H1 (cell line): ENCODE data around the gene TEX13B. TPM values are rescaled to one million over a fixed set of nuclear protein-coding genes. Genes with fewer than 3 reads are reported as not detected.

ENCODE experiments used
- CTCF ChIA-PET: fragments of 300-600 bp; sonication (Branson Sonifier 250); formaldehyde crosslinking; loops from one replicate; lab custom pipeline; 2021; ENCODE audit not compliant: partially characterized antibody; lab: Charles Lee
- POLR2A ChIA-PET: fragments of 300-600 bp; sonication (Branson Sonifier 250); formaldehyde crosslinking; loops from one replicate; lab custom pipeline; 2021; ENCODE audit warnings: inconsistent platforms; ENCODE audit not compliant: partially characterized antibody; lab: Charles Lee
- DNase-seq, 2 experiments: peaks; one replicate each; pipeline versions ENCODE4 v3.0.0 to v3.0.0-alpha.2; 2010 to 2022; ENCODE audit warnings: low spot score in 2 of 2, low read depth in 1 of 2, mixed read lengths in 1 of 2
- FAIRE-seq: peaks from 2 replicates; lab custom pipeline; 2011; peaks lifted over from hg19 to GRCh38; lab: Jason Lieb, UNC
- H2AFZ ChIP-seq: 2 replicates; pipeline ENCODE4 v1.8.1; 2012; ENCODE audit warnings: low read length, inconsistent platforms
- H2AK5ac ChIP-seq: 2 replicates; pipeline ENCODE4 v1.6.1; 2013; ENCODE audit warnings: low read depth, low read length
- H2BK120ac ChIP-seq: replicated peaks from 2 replicates; pipeline ENCODE3; 2013; ENCODE audit warnings: low read depth, low read length, inconsistent platforms
- H2BK12ac ChIP-seq: 2 replicates; pipeline ENCODE4 v1.6.1; 2013; ENCODE audit warnings: low read depth, low read length
- H2BK15ac ChIP-seq: 2 replicates; pipeline ENCODE4 v1.6.1; 2013; ENCODE audit warnings: low read length
- H2BK20ac ChIP-seq: 2 replicates; pipeline ENCODE4 v1.6.1; 2013; ENCODE audit warnings: low read length
- H2BK5ac ChIP-seq: 2 replicates; pipeline ENCODE4 v1.6.1; 2013; ENCODE audit warnings: low read depth, low read length
- H3K14ac ChIP-seq: 2 replicates; pipeline ENCODE4 v1.6.1; 2013; ENCODE audit warnings: inconsistent platforms; ENCODE audit not compliant: insufficient read length
- H3K18ac ChIP-seq: 2 replicates; pipeline ENCODE4 v1.6.1; 2013; ENCODE audit warnings: low read length; ENCODE audit errors: extremely low read depth
- H3K23ac ChIP-seq: 2 replicates; pipeline ENCODE4 v1.6.1; 2013; ENCODE audit warnings: inconsistent platforms; ENCODE audit not compliant: insufficient read length
- H3K23me2 ChIP-seq: 2 replicates; pipeline ENCODE4 v1.6.1; 2013; ENCODE audit warnings: low read depth, low read length
- H3K27ac ChIP-seq: 2 replicates; pipeline ENCODE4 v1.6.1; 2011; ENCODE audit warnings: low read depth, low read length, inconsistent platforms
- H3K27me3 ChIP-seq, 4 experiments: replicated peaks in 1 of 4; 1 replicate in 1 of 4; 2 replicates in 3 of 4; pipeline versions ENCODE4 v1.6.1 to v1.8.1; 2011 to 2013; ENCODE audit warnings: low read length in 3 of 4, mild to moderate bottlenecking in 3 of 4, inconsistent platforms in 2 of 4, mixed read lengths in 2 of 4, moderate library complexity in 1 of 4; ENCODE audit not compliant: control insufficient read depth in 3 of 4, insufficient read depth in 3 of 4; ENCODE audit errors: extremely low read depth in 1 of 4
- H3K36me3 ChIP-seq, 4 experiments: 2 replicates each; pipeline versions ENCODE4 v1.6.1 to v1.8.1; 2011 to 2013; ENCODE audit warnings: mild to moderate bottlenecking in 4 of 4, low read length in 3 of 4, moderate library complexity in 2 of 4, control low read depth in 1 of 4, inconsistent platforms in 1 of 4; ENCODE audit not compliant: insufficient read depth in 4 of 4, control insufficient read depth in 2 of 4
- H3K4ac ChIP-seq: replicated peaks from 2 replicates; pipeline ENCODE3; 2013; ENCODE audit warnings: low read length, low read depth, mixed read lengths, inconsistent platforms; ENCODE audit not compliant: insufficient read length
- H3K4me1 ChIP-seq, 4 experiments: replicated peaks in 1 of 4; 1 replicate in 1 of 4; 2 replicates in 3 of 4; pipeline versions ENCODE4 v1.6.1 to v1.8.1; 2011 to 2013; ENCODE audit warnings: low read length in 3 of 4, inconsistent platforms in 2 of 4, mixed read lengths in 1 of 4; ENCODE audit not compliant: insufficient read depth in 4 of 4, control insufficient read depth in 3 of 4
- H3K4me2 ChIP-seq, 2 experiments: 2 replicates each; pipeline versions ENCODE4 v1.6.1 to v1.8.1; 2011 to 2013; ENCODE audit warnings: low read depth in 2 of 2, low read length in 2 of 2, control low read depth in 1 of 2, inconsistent platforms in 1 of 2, mild to moderate bottlenecking in 1 of 2; ENCODE audit not compliant: insufficient read depth in 1 of 2
- H3K4me3 ChIP-seq, 4 experiments: fragments of 200-600, 300-600 bp in 1 of 4; sonication (generic), shearing (Covaris generic), sonication (Bioruptor Twin) in 1 of 4; 2 replicates each; pipeline versions ENCODE4 v1.5.1 to v1.8.1; 2011 to 2016; ENCODE audit warnings: low read length in 4 of 4, low read depth in 3 of 4, control low read depth in 2 of 4, inconsistent platforms in 2 of 4, mild to moderate bottlenecking in 2 of 4, mixed read lengths in 1 of 4, moderate library complexity in 1 of 4; ENCODE audit not compliant: insufficient read depth in 2 of 4; ENCODE audit errors: extremely low read depth in 1 of 4
- H3K56ac ChIP-seq: replicated peaks from 2 replicates; pipeline ENCODE3; 2013; ENCODE audit warnings: low read depth, mild to moderate bottlenecking, mixed read lengths, low read length, inconsistent platforms; ENCODE audit not compliant: insufficient read length
- H3K79me1 ChIP-seq: 2 replicates; pipeline ENCODE4 v1.6.1; 2013; ENCODE audit warnings: low read depth, low read length, control low read depth
- H3K79me2 ChIP-seq, 2 experiments: 2 replicates each; pipeline versions ENCODE4 v1.6.1 to v1.8.1; 2012 to 2013; ENCODE audit warnings: low read length in 2 of 2, mild to moderate bottlenecking in 2 of 2, inconsistent platforms in 1 of 2; ENCODE audit not compliant: insufficient read depth in 2 of 2, control insufficient read depth in 1 of 2
- H3K9ac ChIP-seq, 4 experiments: replicated peaks in 1 of 4; 1 replicate in 1 of 4; 2 replicates in 3 of 4; pipeline versions ENCODE4 v1.6.1 to v1.8.1; 2011 to 2013; ENCODE audit warnings: low read depth in 3 of 4, low read length in 3 of 4, control low read depth in 2 of 4, mild to moderate bottlenecking in 2 of 4, moderate library complexity in 2 of 4, inconsistent platforms in 1 of 4; ENCODE audit errors: extremely low read depth in 1 of 4
- H3K9me3 ChIP-seq, 2 experiments: 2 replicates each; pipeline versions ENCODE4 v1.6.1 to v1.8.1; 2012 to 2013; ENCODE audit warnings: mild to moderate bottlenecking in 2 of 2, moderate library complexity in 2 of 2, control low read depth in 1 of 2, inconsistent platforms in 1 of 2, low read depth in 1 of 2, low read length in 1 of 2, mixed read lengths in 1 of 2; ENCODE audit not compliant: insufficient read depth in 2 of 2
- H4K20me1 ChIP-seq, 2 experiments: replicated peaks in 1 of 2; 2 replicates each; pipeline versions ENCODE3 to v1.8.1; 2011 to 2013; ENCODE audit warnings: inconsistent platforms in 2 of 2, low read length in 2 of 2, mild to moderate bottlenecking in 1 of 2; ENCODE audit not compliant: insufficient read depth in 2 of 2, control insufficient read depth in 1 of 2
- H4K5ac ChIP-seq: 2 replicates; pipeline ENCODE4 v1.6.1; 2013; ENCODE audit warnings: low read length, low read depth, mixed read lengths, inconsistent platforms; ENCODE audit not compliant: insufficient read length
- H4K8ac ChIP-seq: 2 replicates; pipeline ENCODE4 v1.8.0; 2013; ENCODE audit warnings: mild to moderate bottlenecking, moderate library complexity, low read length, inconsistent platforms; ENCODE audit not compliant: insufficient read depth; ENCODE audit errors: extremely low read depth
- H4K91ac ChIP-seq: replicated peaks from 2 replicates; pipeline ENCODE3; 2013; ENCODE audit warnings: low read length, mixed read lengths, inconsistent platforms; ENCODE audit not compliant: insufficient read length
- CHD1 ChIP-seq: IDR thresholded peaks from 2 replicates; pipeline ENCODE4 v1.6.1; 2012; ENCODE audit warnings: low read depth, low read length, improper control_type of control experiment
- CTCF ChIP-seq, 3 experiments: IDR thresholded peaks; 1 replicate in 2 of 3; 2 replicates in 1 of 3; pipeline versions ENCODE4 v1.5.1 to v1.6.1; 2011; ENCODE audit warnings: low read length in 3 of 3, mild to moderate bottlenecking in 3 of 3, inconsistent platforms in 2 of 3, low read depth in 1 of 3, moderate library complexity in 1 of 3; ENCODE audit not compliant: insufficient read depth in 1 of 3; ENCODE audit errors: control extremely low read depth in 1 of 3
- EGR1 ChIP-seq: IDR thresholded peaks from 2 replicates; pipeline ENCODE4 v1.6.1; 2011; ENCODE audit warnings: low read depth, low read length, borderline replicate concordance
- NANOG ChIP-seq: IDR thresholded peaks from 2 replicates; pipeline ENCODE4 v1.6.1; 2011; ENCODE audit warnings: low read length, low read depth, mild to moderate bottlenecking, inconsistent platforms; ENCODE audit not compliant: insufficient read depth, poor library complexity, severe bottlenecking
- RBBP5 ChIP-seq: IDR thresholded peaks from 2 replicates; pipeline ENCODE4 v1.7.1; 2012; ENCODE audit warnings: low read depth, mild to moderate bottlenecking, inconsistent platforms, low read length, moderate library complexity, borderline replicate concordance
- TAF7 ChIP-seq: optimal IDR thresholded peaks from 2 replicates; pipeline ENCODE3; 2011; ENCODE audit warnings: low read depth, mild to moderate bottlenecking, inconsistent platforms, low read length, moderate library complexity, borderline replicate concordance
- WGBS, 2 experiments: shearing (Covaris generic) in 1 of 2; methylation state at CpG; one replicate each; pipeline versions ENCODE4 v1.1.6 to v1.1.7; 2013 to 2015; ENCODE audit warnings: low lambda C conversion rate in 2 of 2, mixed read lengths in 2 of 2, inconsistent platforms in 1 of 2, low coverage in 1 of 2, missing lambda C conversion rate in 1 of 2; ENCODE audit not compliant: insufficient replicate concordance in 2 of 2, insufficient coverage in 1 of 2, insufficient read length in 1 of 2; ENCODE audit errors: extremely low coverage in 1 of 2, missing lambda C conversion rate in 1 of 2; 5-methylcytosine and 5-hydroxymethylcytosine counted together
- polyA plus RNA-seq, 7 experiments: library from polyadenylated mRNA; depleted of rRNA in 3 of 7; stranded (reverse) in 5 of 7; unstranded in 2 of 7; fragments of >200 nt in 5 of 7; fragments of 200-250 nt in 2 of 7; gene quantifications; 1 replicate in 5 of 7; 2 replicates in 1 of 7; 4 replicates in 1 of 7; pipeline versions ENCODE4 v1.2.1 to v1.2.3, GENCODE V29; 2011 to 2013; ENCODE audit warnings: missing spikeins in 2 of 7, mixed read lengths in 2 of 7
- total RNA-seq: library from RNA; stranded (reverse); fragmentation: NEBNext Ultra II Directional; extraction: Animal tissue kit (Norgen Biotek cat#: 25700); gene quantifications from 2 replicates; pipeline ENCODE4 v1.2.1, GENCODE V29; 2021

TEX13B gene
- total and polyA plus RNA-seq, 2 of the 8 experiments (the other 6 are each of a cell fraction or from before 2014, with no cell fraction given) = 0.06 to 0.32 TPM

DNA sequence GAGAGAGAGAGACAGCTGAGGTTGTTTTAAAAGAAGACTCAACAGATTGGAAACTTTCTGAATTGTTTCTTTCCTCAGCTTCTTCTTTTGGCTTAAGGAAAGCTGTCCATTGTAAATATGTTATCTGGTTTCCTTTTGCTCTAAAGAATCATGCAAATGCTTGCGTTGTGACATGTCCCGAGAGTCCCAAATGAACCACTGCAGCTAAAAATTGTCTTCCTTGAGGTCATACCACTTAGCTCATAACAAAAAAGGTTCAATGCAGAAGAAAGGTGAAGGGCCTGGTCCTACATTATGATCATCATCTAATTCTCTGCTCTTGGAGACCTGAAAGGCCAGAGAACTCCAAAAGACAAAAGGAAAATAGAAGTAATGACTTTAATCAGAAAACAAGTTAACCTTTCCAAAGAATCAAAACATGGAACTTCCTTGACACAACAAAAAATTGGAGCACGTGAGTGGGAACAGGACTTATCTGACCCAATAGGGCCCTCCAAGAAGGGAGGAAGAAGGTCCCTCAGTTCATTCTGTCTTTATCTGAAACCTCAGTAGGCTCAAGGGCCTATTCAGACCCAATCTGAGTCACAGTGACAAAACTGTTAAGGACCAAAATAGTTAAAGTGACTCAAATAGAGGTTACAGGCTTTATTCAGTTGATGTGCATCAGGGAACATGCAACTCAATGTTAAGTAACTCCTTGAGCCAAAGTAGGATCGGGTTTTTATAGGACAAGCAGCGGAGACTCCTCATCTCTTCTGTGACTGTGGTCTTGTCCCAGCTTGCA lies 48.0 kb upstream of the TEX13B start:
- Histone ChIP-seq H2BK20ac (no peak overlapping the region), H3K14ac (no peak overlapping the region), H3K36me3 (no peaks in the 10 kb centered on the region), H3K27ac (no peak overlapping the region), H3K23ac (no peak overlapping the region), H4K91ac (no peak overlapping the region), H3K27me3 (no peaks in the 10 kb centered on the region), H2BK120ac (no peak overlapping the region), H3K4ac (no peak overlapping the region), H3K23me2 (no peaks in the 10 kb centered on the region), H4K8ac (no peak overlapping the region)
- CTCF ChIA-PET = interaction anchor here (1.2 kb wide), 1 partner anchor 9 kb away, joined by 4 read pairs; no protein-coding TSS in a partner anchor
- WGBS, 2 experiments = 94% methylated on average over 5 of the region's 5 CpGs; no CpG with 5 or more reads in 1 of the 2 experiments
- TF ChIP-seq TAF7 = no peak
- TF ChIP-seq EGR1 = no peak
- TF ChIP-seq RBBP5 = no peak
- TF ChIP-seq CHD1 = no peak
- no peak for TF ChIP-seq CTCF (IDR thresholded peaks at IDR 0.05; ENCODE audit: control extremely low read depth in 1 of 3, insufficient read depth in 1 of 3, low read depth in 1 of 3, low read length in 3 of 3)
- TF ChIP-seq NANOG = no peak
- TF ChIP-seq, all 59 proteins: peak for 0
- H3K4me1 ChIP-seq = no peaks in the 10 kb centered on the region
- H2AFZ ChIP-seq = no peak overlapping the region
- H3K4me3 ChIP-seq = no peak overlapping the region
- no peak overlapping the region for H2BK12ac ChIP-seq
- no peak overlapping the region for H3K18ac ChIP-seq
- no peaks in the 10 kb centered on the region for H3K79me2 ChIP-seq
- H4K20me1 ChIP-seq = no peaks in the 10 kb centered on the region
- no peaks in the 10 kb centered on the region for H3K9me3 ChIP-seq
- H3K9ac ChIP-seq = no peak overlapping the region
- no peak overlapping the region for H4K5ac ChIP-seq
- H2BK15ac ChIP-seq = no peak overlapping the region
- no peak overlapping the region for H3K56ac ChIP-seq
- POLR2A ChIA-PET = interaction anchor here (0.6 kb wide), 1 partner anchor 12 kb away, joined by 3 read pairs; no protein-coding TSS in a partner anchor
- H2BK5ac ChIP-seq = no peak overlapping the region
- DNase-seq = no peak
- no peak for FAIRE-seq
- no peak overlapping the region for H3K4me2 ChIP-seq
- no peak overlapping the region for H2AK5ac ChIP-seq
- H3K79me1 ChIP-seq = no peaks in the 10 kb centered on the region
